Parathyroid adenoma (tissue), 2 donors: ENCODE measurements around the gene BEST2.

ENCODE experiments used
- H2AFZ ChIP-seq: fragments of 300-600 bp; sonication (generic); one replicate; pipeline ENCODE4 v1.7.0; 2017; ENCODE audit warnings: antibody characterized with exemption, mild to moderate bottlenecking
- H3K27ac ChIP-seq: fragments of 300-600 bp; sonication (generic); one replicate; pipeline ENCODE4 v1.7.0; 2017
- H3K27me3 ChIP-seq: fragments of 300-600 bp; sonication (generic); one replicate; pipeline ENCODE4 v1.7.0; 2017; ENCODE audit warnings: low read length; ENCODE audit not compliant: control insufficient read depth, insufficient read depth
- H3K36me3 ChIP-seq: fragments of 300-600 bp; sonication (generic); one replicate; pipeline ENCODE4 v1.7.0; 2017; ENCODE audit warnings: low read length; ENCODE audit not compliant: control insufficient read depth, insufficient read depth
- H3K4me1 ChIP-seq: fragments of 300-600 bp; sonication (generic); one replicate; pipeline ENCODE4 v1.7.0; 2017; ENCODE audit warnings: control low read depth
- H3K4me2 ChIP-seq: fragments of 300-600 bp; sonication (generic); one replicate; pipeline ENCODE4 v1.7.0; 2017; ENCODE audit warnings: low read length
- H3K4me3 ChIP-seq: fragments of 300-600 bp; sonication (generic); one replicate; pipeline ENCODE4 v1.7.0; 2017; ENCODE audit warnings: low read depth, low read length
- H3K79me2 ChIP-seq: fragments of 300-600 bp; sonication (generic); one replicate; pipeline ENCODE4 v1.7.0; 2017; ENCODE audit warnings: control low read depth
- H3K9ac ChIP-seq: fragments of 300-600 bp; sonication (generic); one replicate; pipeline ENCODE4 v1.7.0; 2017; ENCODE audit warnings: mild to moderate bottlenecking
- H3K9me3 ChIP-seq: fragments of 300-600 bp; sonication (generic); one replicate; pipeline ENCODE4 v1.7.0; 2017; ENCODE audit warnings: low read length; ENCODE audit not compliant: control insufficient read depth
- CTCF ChIP-seq: fragments of 300-600 bp; sonication (generic); IDR thresholded peaks from one replicate; pipeline ENCODE4 v1.7.0; 2017; ENCODE audit warnings: antibody characterized with exemption, mild to moderate bottlenecking
- donor health status: primary hyperparathyroidism.

BEST2 gene

DNA sequence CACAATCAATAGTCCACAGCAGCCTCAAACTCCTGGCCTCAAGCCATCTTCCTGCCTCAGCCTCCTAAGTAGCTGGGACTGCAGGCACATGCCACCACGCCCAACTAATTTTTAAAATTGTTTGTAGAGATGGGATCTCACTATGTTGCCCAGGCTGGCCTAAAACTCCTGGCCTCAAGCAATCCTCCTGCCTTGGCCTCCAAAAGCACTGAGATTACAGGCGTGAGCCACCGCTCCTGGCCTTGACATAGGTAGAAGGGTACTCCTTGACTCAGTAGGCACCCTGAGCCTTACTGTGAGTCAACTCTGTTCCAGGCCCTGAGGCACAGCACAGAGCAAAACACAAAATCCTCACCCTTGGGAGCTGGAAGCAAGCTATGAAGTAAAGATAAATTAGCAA, 35.7 kb upstream of the BEST2 start:
- H3K9me3 ChIP-seq = no peaks in the 10 kb centered on the region
- H3K4me2 ChIP-seq = no peak overlapping the region
- H2AFZ ChIP-seq = no peak overlapping the region
- H3K9ac ChIP-seq = no peak overlapping the region
- no peak overlapping the region for H3K27ac ChIP-seq
- H3K79me2 ChIP-seq = peaks cover 57% of the 10 kb centered on the region
- H3K4me1 ChIP-seq = no peaks in the 10 kb centered on the region
- H3K36me3 ChIP-seq = no peaks in the 10 kb centered on the region
- no peak overlapping the region for H3K4me3 ChIP-seq
- no peak for TF ChIP-seq CTCF
- H3K27me3 ChIP-seq = no peaks in the 10 kb centered on the region

DNA sequence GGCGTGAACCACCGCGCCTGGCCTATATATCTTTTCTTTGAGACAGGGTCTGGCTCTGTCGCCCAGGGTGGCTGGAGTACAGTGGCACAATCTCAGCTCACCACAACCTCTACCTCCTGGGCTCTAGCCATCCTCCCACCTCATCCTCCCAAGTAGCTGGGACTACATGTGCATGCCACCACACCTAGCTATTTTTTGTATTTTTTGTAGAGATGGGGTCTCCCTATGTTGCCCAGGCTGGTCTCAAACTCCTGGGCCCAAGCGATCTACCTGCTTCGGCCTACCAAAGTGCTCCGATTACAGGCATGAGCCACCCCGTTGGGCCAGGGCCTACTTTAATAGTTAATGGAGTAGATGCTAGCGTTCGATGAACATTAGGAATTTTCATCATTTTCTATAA, 31.3 kb upstream of the BEST2 start:
- H3K9ac ChIP-seq = no peak overlapping the region
- peak overlapping the region; percentile 90 for H3K4me3 ChIP-seq
- TF ChIP-seq CTCF = no peak
- no peak overlapping the region for H3K27ac ChIP-seq
- H3K79me2 ChIP-seq = peaks cover 53% of the 10 kb centered on the region
- H2AFZ ChIP-seq = no peak overlapping the region
- no peaks in the 10 kb centered on the region for H3K36me3 ChIP-seq
- peaks cover 13% of the 10 kb centered on the region for H3K4me1 ChIP-seq
- no peaks in the 10 kb centered on the region for H3K27me3 ChIP-seq
- no peaks in the 10 kb centered on the region for H3K9me3 ChIP-seq
- H3K4me2 ChIP-seq = peak overlapping the region; percentile 99

GRCh38 chr19:12720851-12721655, 30.5 kb upstream of the BEST2 start:
- Histone ChIP-seq H3K9me3 (no peaks in the 10 kb centered on the region), H3K4me1 (peaks cover 13% of the 10 kb centered on the region), H3K36me3 (no peaks in the 10 kb centered on the region), H3K27ac (peak overlapping the region; percentile 86), H3K4me3 (peak overlapping the region; percentile 90), H3K9ac (peak overlapping the region; percentile 92), H3K79me2 (peaks cover 46% of the 10 kb centered on the region), H2AFZ (peak overlapping the region; percentile 99), H3K27me3 (no peaks in the 10 kb centered on the region), H3K4me2 (peak overlapping the region; percentile 99)
- no peak for TF ChIP-seq CTCF

DNA sequence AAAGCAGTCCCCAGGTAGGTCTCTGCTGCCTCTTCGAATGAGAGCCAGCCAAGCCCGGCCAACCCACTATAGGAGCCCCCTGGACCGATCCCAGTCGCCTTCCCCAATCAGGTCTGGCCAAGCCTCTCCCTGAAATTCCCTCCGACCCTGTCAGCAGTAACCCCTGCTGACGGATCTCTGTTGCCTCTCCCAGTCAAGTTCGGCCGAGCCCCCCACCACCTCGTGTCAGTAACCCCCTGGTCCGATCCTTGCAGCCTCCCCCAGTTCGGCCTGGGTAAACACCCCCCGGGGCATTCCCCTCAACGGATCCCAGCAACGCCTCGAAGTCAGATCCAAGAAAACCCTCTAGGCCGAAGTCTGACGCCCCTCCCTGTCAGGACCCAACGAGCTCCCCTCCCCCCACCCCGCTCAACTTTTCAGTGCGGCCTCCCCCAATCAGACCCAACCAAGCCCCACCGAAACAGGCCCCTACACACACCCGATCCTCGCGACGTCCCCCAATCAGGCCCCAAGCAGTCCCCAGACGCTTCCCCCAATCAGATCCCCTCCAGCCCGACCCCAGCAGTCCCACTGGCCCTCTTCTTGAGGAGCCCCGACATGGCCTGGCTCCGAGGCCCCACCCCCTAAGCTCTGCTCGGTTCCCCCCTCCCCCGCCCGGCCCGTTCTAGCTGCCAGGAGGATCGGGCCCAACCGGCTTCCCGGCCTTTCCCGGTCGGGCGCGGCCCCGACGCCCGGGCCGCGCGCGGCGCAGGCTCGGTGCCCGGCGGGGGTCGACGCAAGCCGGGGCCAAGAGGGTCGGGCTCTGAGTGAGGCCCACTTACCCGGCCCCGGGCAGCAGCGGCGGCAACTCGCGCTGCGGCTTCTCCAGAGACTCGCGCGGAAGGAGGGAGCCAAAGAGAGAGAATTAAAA, 29.7 kb upstream of the BEST2 start:
- H3K9me3 ChIP-seq = no peaks in the 10 kb centered on the region
- H3K9ac ChIP-seq = peak overlapping the region; percentile 92
- H3K4me1 ChIP-seq = peaks cover 13% of the 10 kb centered on the region
- H3K27ac ChIP-seq = peak overlapping the region; percentile 86
- peak overlapping the region; percentile 90 for H3K4me3 ChIP-seq
- H3K4me2 ChIP-seq = peak overlapping the region; percentile 99
- TF ChIP-seq CTCF = no peak
- H2AFZ ChIP-seq = peak overlapping the region; percentile 99
- no peaks in the 10 kb centered on the region for H3K36me3 ChIP-seq
- peaks cover 39% of the 10 kb centered on the region for H3K79me2 ChIP-seq
- H3K27me3 ChIP-seq = no peaks in the 10 kb centered on the region
